ENCODE results near the gene ZMYM4.
"Not testable (repeated sequence)": the region's sequence is repeated elsewhere in the genome, so short reads cannot be mapped to it uniquely, and the experiment has no call there.

DNA sequence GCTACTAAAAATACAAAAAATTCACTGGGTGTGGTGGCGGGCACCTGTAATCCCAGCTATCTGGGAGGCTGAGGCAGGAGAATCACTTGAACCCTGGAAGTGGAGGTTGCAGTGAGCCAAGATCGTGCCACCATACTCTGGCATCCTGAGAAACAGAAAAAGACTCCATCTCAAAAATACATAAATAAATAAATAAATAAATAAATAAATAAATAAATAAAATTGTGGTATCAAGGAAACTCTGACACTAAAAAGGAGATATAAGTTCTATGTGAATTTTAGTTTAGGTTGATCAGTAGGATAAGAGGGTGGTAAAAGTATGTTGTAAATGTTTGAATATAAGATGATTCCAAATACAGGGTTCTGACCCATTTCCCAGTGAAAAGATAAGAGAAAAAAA is 63.1 kb downstream of the ZMYM4 start:
- TF ChIP-seq, protein P1, sequence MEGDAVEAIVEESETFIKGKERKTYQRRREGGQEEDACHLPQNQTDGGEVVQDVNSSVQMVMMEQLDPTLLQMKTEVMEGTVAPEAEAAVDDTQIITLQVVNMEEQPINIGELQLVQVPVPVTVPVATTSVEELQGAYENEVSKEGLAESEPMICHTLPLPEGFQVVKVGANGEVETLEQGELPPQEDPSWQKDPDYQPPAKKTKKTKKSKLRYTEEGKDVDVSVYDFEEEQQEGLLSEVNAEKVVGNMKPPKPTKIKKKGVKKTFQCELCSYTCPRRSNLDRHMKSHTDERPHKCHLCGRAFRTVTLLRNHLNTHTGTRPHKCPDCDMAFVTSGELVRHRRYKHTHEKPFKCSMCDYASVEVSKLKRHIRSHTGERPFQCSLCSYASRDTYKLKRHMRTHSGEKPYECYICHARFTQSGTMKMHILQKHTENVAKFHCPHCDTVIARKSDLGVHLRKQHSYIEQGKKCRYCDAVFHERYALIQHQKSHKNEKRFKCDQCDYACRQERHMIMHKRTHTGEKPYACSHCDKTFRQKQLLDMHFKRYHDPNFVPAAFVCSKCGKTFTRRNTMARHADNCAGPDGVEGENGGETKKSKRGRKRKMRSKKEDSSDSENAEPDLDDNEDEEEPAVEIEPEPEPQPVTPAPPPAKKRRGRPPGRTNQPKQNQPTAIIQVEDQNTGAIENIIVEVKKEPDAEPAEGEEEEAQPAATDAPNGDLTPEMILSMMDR (IDR thresholded peaks at IDR 0.05) = not testable (repeated sequence)
- TF ChIP-seq POLR2A (IDR thresholded peaks at IDR 0.05) = not testable (repeated sequence)

All from Peyer's patch (tissue), 4 donors.